CD1c-positive myeloid dendritic cell (primary cell): Measurements from ENCODE around the gene PITPNC1.

Experiments used
- DNase-seq: peaks from one replicate; pipeline ENCODE4 v3.0.0-alpha.2; 2016; ENCODE audit errors: extremely low spot score

Gene PITPNC1

GRCh38 chr17:67729903-67730302 is 352.8 kb downstream of the PITPNC1 start:
- no peak for DNase-seq

- no peak for DNase-seq
Observed at GRCh38 chr17:67730731-67731130, 353.6 kb downstream of the PITPNC1 start.

- DNase-seq: no peak
Observed at GRCh38 chr17:67733449-67733848, 356.4 kb downstream of the PITPNC1 start.

- no peak for DNase-seq
Observed at GRCh38 chr17:67737145-67737544, 360.1 kb downstream of the PITPNC1 start.

GRCh38 chr17:67742025-67742424 is 364.9 kb downstream of the PITPNC1 start:
- no peak for DNase-seq
